NAMALWA (cell line): ENCODE measurements around the gene EIF4H.
"Not testable (repeated sequence)": the region's sequence is repeated elsewhere in the genome, so short reads cannot be mapped to it uniquely, and the experiment has no call there.

Experiments
- DNase-seq: peaks from one replicate; pipeline ENCODE4 v3.0.0-alpha.2; 2015; ENCODE audit warnings: low spot score

The EIF4H gene

DNA sequence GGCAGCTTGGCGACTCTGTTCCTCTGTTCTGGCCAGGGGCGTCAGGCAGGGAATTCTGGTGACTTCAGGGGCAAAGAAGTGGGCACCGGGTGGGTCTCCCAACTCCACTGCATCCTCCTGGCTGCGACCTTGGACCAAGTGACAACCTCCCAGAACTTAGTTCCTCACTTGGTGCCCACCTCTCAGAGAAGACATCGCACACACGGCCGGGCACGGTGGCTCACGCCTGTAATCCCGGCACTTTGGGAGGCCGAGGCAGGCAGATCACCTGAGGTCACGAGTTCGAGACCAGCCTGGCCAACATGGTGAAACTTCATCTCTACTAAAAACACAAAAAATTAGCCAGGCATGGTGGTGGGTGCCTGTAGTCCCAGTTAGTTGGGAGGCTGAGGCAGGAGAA lies 50.8 kb downstream of the EIF4H start:
- not testable (repeated sequence) for DNase-seq

DNA sequence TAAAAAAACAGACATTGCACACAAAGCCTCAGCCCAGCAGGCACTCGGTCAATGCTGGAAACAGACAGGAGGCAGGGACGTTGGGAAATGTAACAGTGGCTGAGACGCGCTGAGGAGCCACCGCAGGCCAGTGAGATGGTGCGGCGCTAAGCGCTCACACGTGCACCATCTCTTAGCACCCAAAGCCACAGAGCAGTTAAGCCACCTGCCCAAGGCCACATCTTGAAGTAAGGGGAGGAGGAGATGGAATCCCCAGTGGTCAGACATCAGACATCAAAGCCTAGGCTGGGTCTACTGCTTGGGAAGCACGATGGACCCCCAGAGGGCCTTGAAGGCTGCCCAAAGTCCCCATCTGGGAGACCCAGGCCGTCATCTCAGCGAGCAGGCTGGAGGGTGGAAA lies 51.2 kb downstream of the EIF4H start:
- no peak for DNase-seq

DNA sequence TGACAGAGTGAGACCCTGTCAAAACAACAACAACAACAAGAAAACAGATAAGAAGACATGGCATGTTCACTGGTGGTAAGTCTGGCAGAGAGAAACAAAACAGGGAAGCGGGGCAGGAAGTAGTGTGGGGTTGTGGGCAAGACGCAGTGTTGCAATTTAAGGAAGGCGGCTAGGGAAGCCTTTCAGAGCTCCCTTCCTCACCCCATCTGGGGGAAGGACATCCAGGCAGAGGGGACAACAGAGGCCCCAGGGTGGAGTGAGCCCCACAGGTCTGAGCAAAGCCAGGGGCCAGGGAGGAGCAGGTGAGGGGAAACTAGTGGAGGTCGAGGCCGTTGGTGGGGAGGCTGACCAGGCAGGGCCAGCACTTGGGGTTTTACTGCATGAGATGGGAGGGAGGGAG lies 52.5 kb downstream of the EIF4H start:
- no peak for DNase-seq

DNA sequence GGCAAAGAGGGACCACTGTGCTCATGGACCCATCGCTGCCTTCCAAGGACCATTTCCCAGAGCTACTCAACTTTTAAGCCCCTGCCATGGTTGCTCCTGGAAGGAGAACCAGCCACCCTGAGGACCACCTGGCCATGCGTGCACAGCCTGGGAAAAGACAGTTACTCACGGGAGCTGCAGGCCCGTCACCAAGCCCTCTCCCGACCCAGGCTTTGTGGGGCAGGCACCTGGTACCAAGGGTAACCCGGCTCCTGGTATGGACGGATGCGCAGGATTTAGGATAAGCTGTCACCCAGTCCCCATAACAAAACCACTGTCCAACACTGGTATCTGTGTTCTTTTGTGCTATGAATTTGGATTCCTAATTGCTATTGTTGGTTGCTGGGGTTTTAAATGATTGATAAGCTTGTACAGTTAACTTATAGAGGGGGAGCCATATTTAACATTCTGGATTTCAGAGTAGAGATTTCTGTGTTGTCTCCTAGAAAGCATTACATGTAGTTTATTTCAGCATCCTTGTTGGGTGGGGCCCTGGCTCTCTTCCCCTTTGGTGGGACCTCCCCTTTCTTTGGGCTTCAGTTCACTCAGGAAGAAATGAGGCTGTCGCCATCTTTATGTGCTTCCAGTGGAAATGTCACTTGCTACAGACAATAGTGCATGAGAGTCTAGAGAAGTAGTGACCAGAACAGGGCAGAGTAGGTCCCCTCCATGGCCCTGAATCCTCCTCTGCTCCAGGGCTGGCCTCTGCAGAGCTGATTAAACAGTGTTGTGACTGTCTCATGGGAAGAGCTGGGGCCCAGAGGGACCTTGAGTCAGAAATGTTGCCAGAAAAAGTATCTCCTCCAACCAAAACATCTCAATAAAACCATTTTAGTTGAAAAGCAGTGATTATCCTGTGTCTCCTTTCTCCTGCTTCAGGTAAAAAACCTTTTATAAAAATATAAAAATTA lies 55.1 kb downstream of the EIF4H start:
- DNase-seq = no peak

DNA sequence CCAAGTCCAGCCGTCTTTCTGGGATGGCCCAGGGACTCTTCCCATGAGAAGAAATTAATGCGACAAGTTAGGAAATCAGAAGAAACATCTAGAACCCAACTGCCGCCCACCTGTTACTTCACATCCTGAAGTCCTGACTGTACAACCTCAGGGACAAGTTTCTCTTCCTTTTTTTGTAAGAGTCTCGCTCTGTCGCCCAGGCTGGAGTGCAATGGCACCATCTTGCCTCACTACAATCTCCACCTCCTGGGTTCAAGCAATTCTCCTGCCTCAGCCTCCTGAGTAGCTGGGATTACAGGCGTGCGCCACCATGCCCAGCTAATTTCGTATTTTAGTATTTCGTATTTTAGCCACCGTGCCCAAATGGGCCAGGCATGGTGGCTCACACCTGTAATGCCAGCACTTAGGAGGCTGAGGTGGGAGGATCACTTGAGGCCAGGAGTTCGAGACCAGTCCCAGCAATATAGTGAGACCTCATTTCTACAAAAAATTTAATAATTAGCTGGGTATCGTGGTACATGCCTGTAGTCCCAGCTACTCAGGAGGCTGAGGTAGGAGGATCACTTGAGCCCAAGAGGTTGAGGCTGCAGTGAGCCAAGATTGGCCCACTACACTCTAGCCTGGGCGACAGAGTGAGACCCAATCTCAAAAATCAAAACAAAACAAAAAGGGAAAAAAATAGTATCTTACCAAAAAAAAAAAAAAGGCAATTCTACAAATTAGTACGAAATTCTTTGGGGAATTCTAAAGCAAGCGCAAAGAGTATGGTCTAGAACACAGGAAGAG lies 56.5 kb downstream of the EIF4H start:
- peak; percentile 73 for DNase-seq

DNA sequence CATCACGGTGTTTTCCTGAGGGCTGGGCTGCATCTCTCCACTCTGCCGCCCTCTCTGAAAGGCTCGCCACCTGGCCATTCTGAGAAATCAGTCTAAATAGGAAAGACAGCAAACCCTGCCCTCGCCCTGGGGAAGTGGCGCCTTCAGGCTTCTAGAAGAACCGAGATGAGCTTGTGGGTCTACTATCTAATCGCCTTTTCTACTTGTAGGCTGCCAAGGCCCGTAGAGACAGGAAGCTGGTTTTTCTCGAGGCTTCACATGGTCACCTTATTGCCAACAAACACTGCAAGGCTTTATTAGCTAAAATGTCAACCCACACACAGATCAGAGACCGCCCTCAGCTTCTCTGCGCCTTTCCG lies 57.1 kb downstream of the EIF4H start:
- no peak for DNase-seq

DNA sequence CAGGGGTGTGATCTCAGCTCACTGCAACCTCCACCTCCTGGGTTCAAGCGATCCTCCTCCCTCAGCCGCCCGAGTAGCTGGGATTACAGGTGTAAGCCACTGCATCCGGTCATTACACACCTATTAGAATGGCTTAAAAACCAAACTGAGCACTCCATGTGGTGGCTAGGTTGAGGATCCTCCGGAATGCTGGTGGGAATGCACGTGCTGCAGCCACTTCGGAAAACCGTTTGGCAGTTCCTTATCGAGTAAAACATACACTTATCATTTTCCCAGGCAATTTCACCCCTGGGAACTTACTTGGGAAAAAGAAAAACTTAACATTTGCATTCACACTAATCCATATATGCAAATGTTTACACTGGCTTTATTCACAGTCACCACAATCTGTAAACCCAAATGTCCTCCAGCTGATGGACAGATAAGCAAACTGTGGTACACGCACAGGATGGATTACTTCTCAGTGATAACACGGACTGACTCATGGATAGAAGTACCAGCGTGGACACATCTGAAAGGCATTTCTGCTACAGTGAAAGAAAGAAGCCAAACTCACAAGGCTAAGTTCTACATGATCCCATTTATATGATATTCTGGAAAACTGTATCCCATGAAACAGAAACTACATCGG lies 59.6 kb downstream of the EIF4H start:
- no peak for DNase-seq

DNA sequence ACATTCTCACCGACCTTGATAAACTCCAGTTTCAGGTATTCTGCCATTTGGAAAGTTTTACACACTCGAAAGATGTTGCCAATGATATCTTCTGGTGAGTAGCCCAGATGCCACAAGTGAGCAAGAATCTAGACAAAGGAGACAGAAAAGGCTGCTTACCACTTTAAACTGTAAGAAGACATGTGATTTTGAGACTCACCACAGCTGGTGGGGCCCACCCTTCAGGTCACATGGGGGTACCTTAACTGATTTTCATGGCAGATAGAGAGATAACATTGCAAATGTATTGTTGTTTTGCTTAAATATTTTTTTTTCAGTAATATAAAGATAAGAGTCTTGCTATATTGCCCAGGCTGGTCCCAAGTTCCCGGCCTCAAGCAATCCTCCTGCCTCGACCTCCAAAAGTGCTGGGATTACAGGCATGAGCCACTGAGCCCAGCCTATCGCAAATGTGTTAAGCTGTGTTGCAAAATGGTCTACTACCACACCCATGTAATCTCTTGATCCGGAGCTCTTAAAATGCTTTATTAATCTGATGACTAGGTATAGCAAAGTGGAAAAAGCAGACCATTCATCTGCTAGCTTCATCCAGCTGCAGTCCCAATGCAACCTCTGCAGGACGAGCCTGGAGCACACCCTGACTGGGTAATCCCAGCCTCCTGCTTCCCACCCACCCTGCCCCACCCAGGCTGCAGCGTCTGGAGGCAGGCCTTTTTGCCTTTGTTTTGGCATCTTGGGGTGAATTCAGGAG lies 61.5 kb downstream of the EIF4H start:
- DNase-seq = no peak

DNA sequence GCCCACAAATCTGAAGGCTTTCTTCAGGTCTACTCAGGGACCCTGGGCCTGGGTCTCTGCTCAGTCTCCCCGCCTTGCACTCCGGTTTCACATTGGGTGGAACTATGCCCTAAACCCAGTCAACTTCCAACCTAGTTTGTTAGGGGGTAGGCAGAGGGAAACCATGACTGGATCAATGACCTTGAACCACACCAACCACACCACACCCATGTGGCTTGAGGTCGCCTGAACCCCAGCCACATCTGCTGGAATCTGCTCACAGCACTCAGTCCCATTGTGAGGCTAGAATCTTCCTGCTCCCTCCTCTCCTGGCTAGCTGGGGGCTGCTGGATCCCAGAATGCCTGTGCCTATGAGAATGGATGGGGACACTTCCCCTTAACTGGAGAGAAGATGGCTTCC lies 62.1 kb downstream of the EIF4H start:
- no peak for DNase-seq

DNA sequence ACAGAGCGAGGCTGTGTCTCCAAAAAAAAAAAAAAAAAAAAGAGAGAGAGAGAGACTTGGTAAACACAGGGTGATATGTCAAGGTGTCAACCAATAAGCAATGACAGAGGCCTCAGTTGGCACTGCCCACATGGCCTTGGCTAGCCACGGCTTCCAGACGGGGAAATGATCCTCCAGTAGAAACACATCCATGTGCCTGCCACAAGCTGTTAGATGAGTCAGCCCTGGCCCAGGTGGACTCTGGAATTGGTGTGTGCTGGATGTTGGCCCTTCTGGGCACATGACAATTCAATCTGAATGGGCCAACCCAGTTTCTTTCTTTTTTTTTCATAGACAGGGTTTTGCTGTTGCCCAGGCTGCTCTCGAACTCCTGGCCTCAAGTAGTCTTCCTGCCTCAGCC lies 66.3 kb downstream of the EIF4H start:
- DNase-seq = no peak

DNA sequence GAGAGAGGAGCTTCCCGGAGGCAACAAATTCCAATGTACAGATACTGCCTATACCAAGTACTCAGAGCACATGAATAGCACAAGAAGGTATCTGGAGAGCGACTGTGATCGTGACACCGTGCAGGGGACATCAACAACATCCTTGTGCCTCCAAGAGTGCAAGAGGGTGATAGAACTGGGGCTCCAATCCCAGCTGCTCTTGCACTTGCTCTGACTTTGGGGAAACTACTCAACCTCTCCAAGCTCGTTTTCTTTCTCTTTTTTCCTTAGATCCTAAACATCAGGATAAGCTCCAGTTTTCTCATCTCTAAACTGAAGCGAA lies 67.9 kb downstream of the EIF4H start:
- DNase-seq = no peak

DNA sequence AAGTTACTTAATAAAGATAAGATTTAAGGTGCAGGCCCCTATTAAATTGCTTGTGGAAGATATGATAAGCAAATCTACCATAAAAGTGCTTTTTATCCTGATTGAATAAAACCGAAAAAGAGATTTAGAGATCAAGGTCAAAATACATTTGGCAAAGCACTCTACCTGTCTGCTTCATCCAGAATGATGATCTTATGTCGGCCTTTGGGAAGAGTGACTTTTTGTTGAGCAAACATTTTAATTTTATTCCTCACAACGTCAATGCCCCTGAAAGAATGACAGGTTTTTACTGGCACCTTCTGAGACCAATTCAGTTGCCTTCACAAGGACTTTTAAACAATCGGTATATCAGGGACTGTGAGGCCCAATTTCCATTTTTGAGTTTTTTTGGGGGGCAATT lies 72.3 kb downstream of the EIF4H start:
- DNase-seq = no peak
